ENCODE results near the gene ASTN1. TPM values are rescaled to one million over a fixed set of nuclear protein-coding genes. Genes with fewer than 3 reads are reported as not detected.

The ASTN1 gene
- total RNA-seq, 2 donors from 2014 or later = 0.23 to 0.62 TPM

- TF ChIP-seq POLR2A (IDR thresholded peaks at IDR 0.05) (no peak), POLR2AphosphoS5 (IDR thresholded peaks at IDR 0.05) (no peak)
- TF ChIP-seq, protein P1, sequence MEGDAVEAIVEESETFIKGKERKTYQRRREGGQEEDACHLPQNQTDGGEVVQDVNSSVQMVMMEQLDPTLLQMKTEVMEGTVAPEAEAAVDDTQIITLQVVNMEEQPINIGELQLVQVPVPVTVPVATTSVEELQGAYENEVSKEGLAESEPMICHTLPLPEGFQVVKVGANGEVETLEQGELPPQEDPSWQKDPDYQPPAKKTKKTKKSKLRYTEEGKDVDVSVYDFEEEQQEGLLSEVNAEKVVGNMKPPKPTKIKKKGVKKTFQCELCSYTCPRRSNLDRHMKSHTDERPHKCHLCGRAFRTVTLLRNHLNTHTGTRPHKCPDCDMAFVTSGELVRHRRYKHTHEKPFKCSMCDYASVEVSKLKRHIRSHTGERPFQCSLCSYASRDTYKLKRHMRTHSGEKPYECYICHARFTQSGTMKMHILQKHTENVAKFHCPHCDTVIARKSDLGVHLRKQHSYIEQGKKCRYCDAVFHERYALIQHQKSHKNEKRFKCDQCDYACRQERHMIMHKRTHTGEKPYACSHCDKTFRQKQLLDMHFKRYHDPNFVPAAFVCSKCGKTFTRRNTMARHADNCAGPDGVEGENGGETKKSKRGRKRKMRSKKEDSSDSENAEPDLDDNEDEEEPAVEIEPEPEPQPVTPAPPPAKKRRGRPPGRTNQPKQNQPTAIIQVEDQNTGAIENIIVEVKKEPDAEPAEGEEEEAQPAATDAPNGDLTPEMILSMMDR (IDR thresholded peaks at IDR 0.05) = no peak
- 80% methylated on average over 3 of the region's 3 CpGs for WGBS
- Histone ChIP-seq H3K36me3 (no peaks in the 10 kb centered on the region), H3K4me3 (no peak overlapping the region), H3K4me1 (replicated peaks) (no peaks in the 10 kb centered on the region), H3K27me3 (replicated peaks; ENCODE audit: insufficient read depth) (no peaks in the 10 kb centered on the region), H3K9me3 (no peaks in the 10 kb centered on the region), H3K27ac (no peak overlapping the region)
- intact Hi-C loops (cut with DNase I) = no loop called here
- no peak for DNase-seq (ENCODE audit: low spot score)
Observed at GRCh38 chr1:176816232-176816631, 348.3 kb downstream of the ASTN1 start.

- no peaks in the 10 kb centered on the region for H3K4me1 ChIP-seq (replicated peaks)
- intact Hi-C loops (cut with DNase I) = no loop called here
- DNase-seq (ENCODE audit: low spot score) = no peak
- no peaks in the 10 kb centered on the region for H3K36me3 ChIP-seq
- H3K27ac ChIP-seq = no peak overlapping the region
- 92% methylated on average over 6 of the region's 6 CpGs for WGBS
- TF ChIP-seq, protein P1 (IDR thresholded peaks at IDR 0.05) = no peak
- TF ChIP-seq POLR2AphosphoS5 (IDR thresholded peaks at IDR 0.05) (no peak), POLR2A (IDR thresholded peaks at IDR 0.05) (no peak)
- H3K9me3 ChIP-seq = no peaks in the 10 kb centered on the region
- H3K4me3 ChIP-seq = no peak overlapping the region
- H3K27me3 ChIP-seq (replicated peaks; ENCODE audit: insufficient read depth) = no peaks in the 10 kb centered on the region
Observed at GRCh38 chr1:176815621-176816020, 348.9 kb downstream of the ASTN1 start.

- H3K4me3 ChIP-seq = no peak overlapping the region
- H3K4me1 ChIP-seq (replicated peaks) = no peaks in the 10 kb centered on the region
- H3K27me3 ChIP-seq (replicated peaks; ENCODE audit: insufficient read depth) = no peaks in the 10 kb centered on the region
- no peak overlapping the region for H3K27ac ChIP-seq
- WGBS = 24% methylated on average over 4 of the region's 4 CpGs
- TF ChIP-seq, protein P1 (IDR thresholded peaks at IDR 0.05) = no peak
- no peak for TF ChIP-seq POLR2A (IDR thresholded peaks at IDR 0.05)
- TF ChIP-seq POLR2AphosphoS5 (IDR thresholded peaks at IDR 0.05) = no peak
- H3K36me3 ChIP-seq = no peaks in the 10 kb centered on the region
- intact Hi-C loops (cut with DNase I) = no loop called here
- no peak for DNase-seq (ENCODE audit: low spot score)
- no peaks in the 10 kb centered on the region for H3K9me3 ChIP-seq
Observed at GRCh38 chr1:176811511-176812288, 352.8 kb downstream of the ASTN1 start.

DNA sequence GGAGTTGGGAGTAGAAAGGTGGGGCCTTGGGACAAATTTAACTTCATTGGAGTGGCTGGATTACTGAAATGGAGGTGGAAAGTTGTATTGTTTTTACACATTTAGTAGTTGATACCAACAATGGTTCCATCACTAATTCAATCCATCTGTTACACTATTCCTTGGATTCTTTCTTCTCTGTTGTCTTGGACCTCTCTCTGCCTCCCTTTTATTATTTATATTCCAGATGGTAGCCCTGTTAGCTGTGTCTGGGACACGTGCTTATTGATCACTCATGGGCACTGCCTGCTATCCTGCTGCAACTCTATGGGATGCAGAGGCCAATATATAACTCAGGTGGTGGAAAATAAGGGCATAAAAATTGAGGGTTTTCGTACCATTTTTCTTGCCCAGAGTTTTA lies 355.2 kb downstream of the ASTN1 start:
- TF ChIP-seq, protein P1 (IDR thresholded peaks at IDR 0.05) = no peak
- DNase-seq (ENCODE audit: low spot score) = no peak
- no peaks in the 10 kb centered on the region for H3K36me3 ChIP-seq
- WGBS = 85% methylated on average over 2 of the region's 2 CpGs
- H3K27ac ChIP-seq = no peak overlapping the region
- intact Hi-C loops (cut with DNase I) = no loop called here
- no peaks in the 10 kb centered on the region for H3K4me1 ChIP-seq (replicated peaks)
- H3K27me3 ChIP-seq (replicated peaks; ENCODE audit: insufficient read depth) = no peaks in the 10 kb centered on the region
- H3K4me3 ChIP-seq = no peak overlapping the region
- H3K9me3 ChIP-seq = no peaks in the 10 kb centered on the region

MicroRNAs within 50 kb of the gene (microRNA counts, 767-probe panel; counts per million panel counts)
- 0 to 431 counts per million in 2 donors for microRNA hsa-miR-488-3p

Small RNA genes within 50 kb of the gene (microRNA-seq; reads per million reads assigned to microRNA genes)
- gene MIR488 = 0.34 reads per million

Small RNA genes within 50 kb of the gene (small RNA-seq; reads per million reads assigned to genes)
- gene MIR488 = 0 to 0.10 reads per million in 2 donors

Other genes starting within 250 kb of the ASTN1 start
- gene BRINP2, start 6.2 kb upstream of the ASTN1 start, total RNA-seq = 1 to 10 TPM in 1 of 2 donors, not detected in 1; 2.3 TPM